ENCODE results near the gene USP13. TPM values are rescaled to one million over a fixed set of nuclear protein-coding genes. Genes with fewer than 3 reads are reported as not detected.

The USP13 gene
- total RNA-seq, 1 donor from 2014 or later, result 11.0 TPM

DNA sequence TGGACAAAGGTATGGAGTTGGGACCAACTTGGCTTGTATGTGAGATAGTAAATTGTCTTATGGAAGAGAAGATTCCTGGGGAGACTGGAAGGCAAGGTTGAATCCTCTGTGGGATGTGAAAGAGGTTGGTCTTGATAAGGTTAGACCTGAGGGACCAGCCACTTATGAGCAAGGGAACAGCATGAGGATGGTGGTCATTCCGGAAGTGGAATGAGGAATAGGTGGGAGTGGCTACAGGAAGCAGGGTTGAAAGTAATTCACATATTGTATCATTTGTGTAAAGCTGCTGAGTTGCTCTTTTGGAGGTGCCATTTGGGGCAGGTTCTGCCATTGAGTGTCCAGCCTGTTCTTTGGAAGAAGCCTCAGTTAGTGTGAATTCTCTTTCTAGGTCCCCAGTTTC is 13.2 kb downstream of the USP13 start:
- Mint-ChIP-seq H3K9me3 (no peaks in the 10 kb centered on the region), H3K36me3 (ENCODE audit: low read depth) (no peaks in the 10 kb centered on the region), H3K4me3 (no peak overlapping the region), H3K4me1 (no peaks in the 10 kb centered on the region), H3K27me3 (no peaks in the 10 kb centered on the region), H3K27ac (no peak overlapping the region)
- ChIA-PET CTCF (no interaction called here), POLR2A (no interaction called here)
- DNase-seq (no peak), ATAC-seq (ENCODE audit: low read depth) (no peak)
- intact Hi-C loops (cut with micrococcal nuclease), result no loop called here
- TF ChIP-seq, protein P1, sequence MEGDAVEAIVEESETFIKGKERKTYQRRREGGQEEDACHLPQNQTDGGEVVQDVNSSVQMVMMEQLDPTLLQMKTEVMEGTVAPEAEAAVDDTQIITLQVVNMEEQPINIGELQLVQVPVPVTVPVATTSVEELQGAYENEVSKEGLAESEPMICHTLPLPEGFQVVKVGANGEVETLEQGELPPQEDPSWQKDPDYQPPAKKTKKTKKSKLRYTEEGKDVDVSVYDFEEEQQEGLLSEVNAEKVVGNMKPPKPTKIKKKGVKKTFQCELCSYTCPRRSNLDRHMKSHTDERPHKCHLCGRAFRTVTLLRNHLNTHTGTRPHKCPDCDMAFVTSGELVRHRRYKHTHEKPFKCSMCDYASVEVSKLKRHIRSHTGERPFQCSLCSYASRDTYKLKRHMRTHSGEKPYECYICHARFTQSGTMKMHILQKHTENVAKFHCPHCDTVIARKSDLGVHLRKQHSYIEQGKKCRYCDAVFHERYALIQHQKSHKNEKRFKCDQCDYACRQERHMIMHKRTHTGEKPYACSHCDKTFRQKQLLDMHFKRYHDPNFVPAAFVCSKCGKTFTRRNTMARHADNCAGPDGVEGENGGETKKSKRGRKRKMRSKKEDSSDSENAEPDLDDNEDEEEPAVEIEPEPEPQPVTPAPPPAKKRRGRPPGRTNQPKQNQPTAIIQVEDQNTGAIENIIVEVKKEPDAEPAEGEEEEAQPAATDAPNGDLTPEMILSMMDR (IDR thresholded peaks at IDR 0.05), result no peak

DNA sequence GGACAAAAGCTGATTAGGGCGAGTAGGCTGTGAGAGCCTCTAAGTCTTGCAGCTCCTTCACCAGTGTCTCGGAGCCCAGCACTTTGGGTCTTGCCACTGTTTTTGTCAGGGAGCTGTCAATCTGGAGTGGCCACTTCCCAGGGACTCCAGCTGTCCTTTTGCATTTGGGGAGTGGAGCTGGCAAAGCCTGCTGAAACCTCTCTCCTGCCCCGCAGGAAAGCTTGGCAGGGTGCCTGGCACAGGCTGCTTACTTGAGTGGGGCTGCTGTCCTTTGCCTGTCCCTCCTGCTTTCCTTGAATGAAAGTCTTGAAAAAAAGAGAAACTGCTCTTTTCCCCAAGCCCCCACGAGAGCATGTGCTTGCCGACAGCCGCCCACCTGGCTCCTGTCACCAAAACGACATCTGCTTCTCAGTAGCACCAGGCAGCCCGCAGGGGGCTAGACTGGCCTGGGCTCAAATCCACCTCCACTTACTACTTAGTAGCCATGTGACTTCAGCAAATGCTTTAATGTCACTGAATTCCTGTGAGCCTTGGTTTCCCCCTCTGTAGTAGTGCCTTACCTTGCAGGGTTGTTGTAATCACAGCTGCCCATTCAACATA is 13.7 kb downstream of the USP13 start:
- CTCF ChIA-PET, result no interaction called here
- no peaks in the 10 kb centered on the region for H3K27me3 Mint-ChIP-seq

DNA sequence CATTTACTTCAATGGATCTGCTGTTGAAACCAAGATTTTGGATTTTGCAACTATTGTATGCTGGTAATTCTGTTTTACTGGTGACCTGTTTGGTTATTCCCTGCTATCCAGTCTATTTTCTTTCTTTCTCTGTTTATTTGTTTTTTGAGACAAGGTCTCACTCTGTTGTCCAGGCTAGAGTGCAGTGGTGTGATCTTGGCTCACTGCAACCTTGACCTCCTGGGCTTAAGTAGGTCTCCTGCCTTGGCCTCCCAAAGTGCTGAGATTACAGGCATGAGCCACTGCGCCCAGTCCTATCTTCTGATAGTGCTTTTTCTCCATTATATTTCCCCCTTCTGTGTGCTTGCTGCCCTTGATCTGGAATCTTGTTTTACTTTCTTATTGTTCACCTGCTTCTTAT is 15.6 kb downstream of the USP13 start:
- no peak for ATAC-seq (ENCODE audit: low read depth)
- TF ChIP-seq, protein P1 (IDR thresholded peaks at IDR 0.05), result no peak
- DNase-seq, result no peak
- POLR2A ChIA-PET, result interaction anchor here (1.3 kb wide), 1 partner anchor 9 kb away, joined by 3 read pairs; no protein-coding TSS in a partner anchor
- Mint-ChIP-seq H3K4me3 (no peak overlapping the region), H3K9me3 (no peaks in the 10 kb centered on the region), H3K27me3 (no peaks in the 10 kb centered on the region), H3K4me1 (no peaks in the 10 kb centered on the region), H3K27ac (no peak overlapping the region), H3K36me3 (ENCODE audit: low read depth) (no peaks in the 10 kb centered on the region)
- CTCF ChIA-PET, result no interaction called here
- intact Hi-C loops (cut with micrococcal nuclease), result no loop called here

More for the DNA sequence above, 13.7 kb downstream of the USP13 start:
- Mint-ChIP-seq H3K4me1 (no peaks in the 10 kb centered on the region), H3K9me3 (no peaks in the 10 kb centered on the region), H3K4me3 (no peak overlapping the region), H3K36me3 (ENCODE audit: low read depth) (no peaks in the 10 kb centered on the region), H3K27ac (no peak overlapping the region)
- ATAC-seq (ENCODE audit: low read depth) (no peak), DNase-seq (no peak)
- POLR2A ChIA-PET, result no interaction called here
- intact Hi-C loops (cut with micrococcal nuclease), result no loop called here
- TF ChIP-seq, protein P1 (IDR thresholded peaks at IDR 0.05), result no peak

DNA sequence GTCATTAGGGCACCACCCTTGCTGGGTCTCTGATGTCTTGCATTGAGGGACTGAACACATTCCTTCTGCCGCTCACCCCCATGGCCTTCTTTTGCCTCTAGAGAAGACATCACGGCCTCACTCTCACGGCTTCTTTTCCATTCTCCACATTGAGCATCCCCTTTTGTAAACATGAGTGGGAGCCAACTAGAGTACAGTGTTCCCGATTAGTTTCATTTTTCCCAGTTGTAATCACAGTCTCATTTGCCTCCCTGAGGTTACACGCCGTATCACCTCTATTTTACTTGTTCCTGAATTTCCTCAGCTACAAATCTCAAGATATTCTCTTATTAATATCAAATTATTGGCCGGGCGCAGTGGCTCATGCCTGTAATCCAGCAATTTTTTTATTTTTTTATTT is 17.5 kb downstream of the USP13 start:
- H3K36me3 Mint-ChIP-seq (ENCODE audit: low read depth), result no peaks in the 10 kb centered on the region
- H3K4me3 Mint-ChIP-seq, result no peak overlapping the region
- no peak overlapping the region for H3K27ac Mint-ChIP-seq
- intact Hi-C loops (cut with micrococcal nuclease), result no loop called here
- H3K27me3 Mint-ChIP-seq, result no peaks in the 10 kb centered on the region
- no peaks in the 10 kb centered on the region for H3K9me3 Mint-ChIP-seq
- ATAC-seq (ENCODE audit: low read depth) (no peak), DNase-seq (no peak)
- no peaks in the 10 kb centered on the region for H3K4me1 Mint-ChIP-seq
- TF ChIP-seq, protein P1 (IDR thresholded peaks at IDR 0.05), result no peak
- ChIA-PET POLR2A (no interaction called here), CTCF (no interaction called here)

DNA sequence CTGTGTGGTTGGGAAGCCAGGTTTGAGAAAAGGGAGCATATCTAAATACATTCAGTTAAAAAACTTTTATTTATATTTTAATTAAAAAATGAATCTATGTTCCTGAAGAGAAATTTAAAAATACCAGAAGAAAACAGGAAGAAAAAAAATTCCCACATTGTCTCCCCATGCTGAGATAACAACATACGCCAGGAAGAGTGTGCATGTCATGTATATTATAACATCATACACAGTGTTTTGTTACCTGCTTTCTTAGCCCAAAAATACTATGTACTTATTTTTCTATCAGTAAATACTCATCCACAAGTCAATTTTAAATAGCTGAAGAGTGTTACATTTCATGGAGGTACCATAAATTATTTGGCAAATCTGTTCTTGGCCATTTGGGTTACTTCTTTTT is 18.5 kb downstream of the USP13 start:
- no peak overlapping the region for H3K27ac Mint-ChIP-seq
- H3K36me3 Mint-ChIP-seq (ENCODE audit: low read depth), result no peaks in the 10 kb centered on the region
- no peaks in the 10 kb centered on the region for H3K4me1 Mint-ChIP-seq
- CTCF ChIA-PET, result no interaction called here
- H3K9me3 Mint-ChIP-seq, result no peaks in the 10 kb centered on the region
- DNase-seq, result no peak
- TF ChIP-seq, protein P1 (IDR thresholded peaks at IDR 0.05), result no peak
- POLR2A ChIA-PET, result no interaction called here
- intact Hi-C loops (cut with micrococcal nuclease), result no loop called here
- H3K4me3 Mint-ChIP-seq, result no peak overlapping the region
- H3K27me3 Mint-ChIP-seq, result no peaks in the 10 kb centered on the region
- ATAC-seq (ENCODE audit: low read depth), result no peak
